Lung (tissue), 12 donors: ENCODE data around the gene CMTM5. TPM values are rescaled to one million over a fixed set of nuclear protein-coding genes. Genes with fewer than 3 reads are reported as not detected.
"Not testable (repeated sequence)": the region's sequence is repeated elsewhere in the genome, so short reads cannot be mapped to it uniquely, and the experiment has no call there.

ENCODE experiments used
- ATAC-seq: fragments of 200-7000 bp; cut with Tn5 transposase; one replicate; pipeline ENCODE4 v1.9.1; 2020; ENCODE audit warnings: moderate number of reproducible peaks; ENCODE audit not compliant: insufficient read depth, low FRiP score
- DNase-seq, 3 donors: peaks; one replicate each; pipeline ENCODE4 v3.0.0-alpha.2; 2013 to 2017
- H3K27ac ChIP-seq, 2 donors: one replicate each; pipeline ENCODE4 v1.5.1; 2013; ENCODE audit warnings: mild to moderate bottlenecking in 2 of 2, moderate library complexity in 2 of 2, control low read depth in 1 of 2, inconsistent platforms in 1 of 2, low read depth in 1 of 2, low read length in 1 of 2
- H3K27me3 ChIP-seq, 3 donors: one replicate each; pipeline ENCODE4 v1.5.1; 2013; ENCODE audit warnings: low read length in 2 of 3; ENCODE audit not compliant: control insufficient read depth in 3 of 3, insufficient read depth in 3 of 3
- H3K36me3 ChIP-seq, 4 donors: one replicate each; pipeline ENCODE4 v1.5.1; 2013; ENCODE audit warnings: low read length in 4 of 4, mild to moderate bottlenecking in 1 of 4, moderate library complexity in 1 of 4; ENCODE audit not compliant: control insufficient read depth in 4 of 4, insufficient read depth in 4 of 4
- H3K4me1 ChIP-seq, 5 donors: one replicate each; pipeline ENCODE4 v1.5.1; 2013; ENCODE audit warnings: low read length in 5 of 5, mild to moderate bottlenecking in 2 of 5, moderate library complexity in 1 of 5; ENCODE audit not compliant: control insufficient read depth in 5 of 5, insufficient read depth in 5 of 5
- H3K4me3 ChIP-seq: one replicate; pipeline ENCODE4 v1.5.1; 2013; ENCODE audit warnings: mild to moderate bottlenecking, control low read depth, moderate library complexity
- H3K9ac ChIP-seq, 2 donors: one replicate each; pipeline ENCODE4 v1.5.1; 2013; ENCODE audit warnings: low read length in 2 of 2, control low read depth in 1 of 2; ENCODE audit not compliant: insufficient read depth in 1 of 2
- H3K9me3 ChIP-seq, 4 donors: one replicate each; pipeline ENCODE4 v1.5.1; 2013; ENCODE audit warnings: low read length in 3 of 4, mild to moderate bottlenecking in 1 of 4, moderate library complexity in 1 of 4; ENCODE audit not compliant: control insufficient read depth in 4 of 4, insufficient read depth in 3 of 4
- WGBS, 2 donors: extraction: QIAGEN DNeasy Blood & Tissue Kit; methylation state at CpG; one replicate each; pipeline ENCODE4 v1.1.7; 2013; 5-methylcytosine and 5-hydroxymethylcytosine counted together
- polyA plus RNA-seq, 2 donors: library from polyadenylated mRNA; stranded (reverse); fragments of 200-250 nt; gene quantifications; one replicate each; pipeline ENCODE4 v1.2.1, GENCODE V29; 2013
- total RNA-seq, 2 donors: library from RNA; depleted of rRNA in 1 of 2; stranded (reverse); fragments of >200 nt in 1 of 2; gene quantifications; one replicate each; pipeline ENCODE4 v1.2.1, GENCODE V29; 2014 to 2021
- TF ChIP-seq, protein P1 (sequence below): IDR thresholded peaks from 2 replicates; pipeline ENCODE4 v1.5.1; 2012; ENCODE audit warnings: mild to moderate bottlenecking; ENCODE audit errors: control extremely low read depth, extremely low read depth
- donor health status: control.
- donor health status: control.
- donor health status: Bipolar disorder and iron deficiency.
- donor health status: healthy.
- donor health status: DM: yes; HTN: yes; CAD: no.

The CMTM5 gene
- total and polyA plus RNA-seq, 4 donors: 0.55 to 3.3 (median 1.4) TPM

DNA sequence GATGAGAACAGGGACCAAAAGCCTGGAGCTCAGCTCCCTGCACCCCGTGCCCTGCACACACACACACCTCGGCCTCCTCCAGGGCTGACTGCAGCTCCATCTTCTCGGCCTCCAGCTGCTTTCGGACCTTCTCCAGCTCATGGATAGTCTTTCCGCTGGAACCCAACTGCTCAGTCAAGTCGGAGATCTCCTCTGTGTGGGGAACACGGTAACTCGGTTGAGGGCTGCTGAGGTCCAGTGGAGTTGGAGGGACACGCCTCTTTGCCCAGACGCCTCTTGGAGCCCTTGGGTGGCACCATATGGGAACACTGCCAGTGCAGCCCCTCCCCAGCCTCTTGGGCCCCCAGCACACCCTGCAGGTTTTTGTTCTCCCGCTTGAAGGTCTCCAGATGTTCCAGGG, 40.0 kb downstream of the CMTM5 start:
- H3K4me1 ChIP-seq: no peaks in the 10 kb centered on the region
- WGBS, 2 donors: 87 to 91% methylated on average over 11 of the region's 11 CpGs
- H3K9me3 ChIP-seq: no peaks in the 10 kb centered on the region
- H3K27me3 ChIP-seq: no peaks in the 10 kb centered on the region
- ATAC-seq (no peak), DNase-seq (no peak)
- no peak overlapping the region for H3K4me3 ChIP-seq
- peak overlapping the region in 1 of 2 donors; percentile 93 for H3K27ac ChIP-seq
- no peaks in the 10 kb centered on the region for H3K36me3 ChIP-seq
- H3K9ac ChIP-seq: no peak overlapping the region
- TF ChIP-seq, protein P1, sequence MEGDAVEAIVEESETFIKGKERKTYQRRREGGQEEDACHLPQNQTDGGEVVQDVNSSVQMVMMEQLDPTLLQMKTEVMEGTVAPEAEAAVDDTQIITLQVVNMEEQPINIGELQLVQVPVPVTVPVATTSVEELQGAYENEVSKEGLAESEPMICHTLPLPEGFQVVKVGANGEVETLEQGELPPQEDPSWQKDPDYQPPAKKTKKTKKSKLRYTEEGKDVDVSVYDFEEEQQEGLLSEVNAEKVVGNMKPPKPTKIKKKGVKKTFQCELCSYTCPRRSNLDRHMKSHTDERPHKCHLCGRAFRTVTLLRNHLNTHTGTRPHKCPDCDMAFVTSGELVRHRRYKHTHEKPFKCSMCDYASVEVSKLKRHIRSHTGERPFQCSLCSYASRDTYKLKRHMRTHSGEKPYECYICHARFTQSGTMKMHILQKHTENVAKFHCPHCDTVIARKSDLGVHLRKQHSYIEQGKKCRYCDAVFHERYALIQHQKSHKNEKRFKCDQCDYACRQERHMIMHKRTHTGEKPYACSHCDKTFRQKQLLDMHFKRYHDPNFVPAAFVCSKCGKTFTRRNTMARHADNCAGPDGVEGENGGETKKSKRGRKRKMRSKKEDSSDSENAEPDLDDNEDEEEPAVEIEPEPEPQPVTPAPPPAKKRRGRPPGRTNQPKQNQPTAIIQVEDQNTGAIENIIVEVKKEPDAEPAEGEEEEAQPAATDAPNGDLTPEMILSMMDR: no peak

DNA sequence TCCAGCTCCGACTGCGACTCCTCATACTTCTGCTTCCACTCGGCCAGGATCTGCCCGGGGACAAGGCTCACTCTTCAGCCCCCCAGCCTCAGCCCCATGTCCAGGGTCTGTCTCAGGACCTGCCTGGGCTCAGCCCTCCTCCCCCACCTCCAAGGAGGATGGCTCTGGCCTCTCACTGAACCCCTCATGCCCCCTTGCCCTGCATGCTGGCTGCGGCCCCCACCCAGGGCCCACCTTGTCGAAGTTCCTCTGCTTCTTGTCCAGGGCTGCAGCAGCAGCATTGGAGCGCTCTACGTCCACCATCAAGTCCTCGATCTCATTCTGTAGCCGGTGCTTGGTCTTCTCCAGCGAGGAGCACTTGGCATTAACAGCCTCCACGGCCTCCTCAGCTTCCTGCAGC, 40.4 kb downstream of the CMTM5 start:
- H3K9me3 ChIP-seq, H3K9ac ChIP-seq, H3K27me3 ChIP-seq, H3K36me3 ChIP-seq, ATAC-seq, DNase-seq, H3K4me1 ChIP-seq, H3K4me3 ChIP-seq: not testable (repeated sequence)
- peak overlapping the region in 1 of 2 donors; percentile 93 for H3K27ac ChIP-seq
- WGBS, 2 donors: 77 to 81% methylated on average over 12 of the region's 12 CpGs

DNA sequence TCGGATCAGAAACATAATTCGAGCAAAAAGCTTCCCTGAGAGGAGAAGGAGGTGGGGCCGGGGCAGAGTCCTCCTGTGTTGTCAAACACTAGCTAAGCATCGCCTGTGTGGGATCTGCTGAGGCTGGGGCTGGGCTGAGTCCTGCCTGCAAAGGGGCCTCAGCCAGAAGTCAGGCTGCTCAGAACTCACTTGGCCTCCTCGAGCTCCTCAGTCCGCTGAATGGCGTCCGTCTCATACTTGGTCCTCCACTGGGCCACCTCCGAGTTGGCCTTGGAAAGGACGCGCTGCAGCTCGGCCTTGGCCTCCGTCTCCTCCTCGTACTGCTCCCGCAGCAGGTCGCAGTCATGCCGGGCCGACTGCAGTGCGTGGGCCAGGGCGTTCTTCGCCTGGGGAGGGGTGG, 41.2 kb downstream of the CMTM5 start:
- no peaks in the 10 kb centered on the region for H3K9me3 ChIP-seq
- no peaks in the 10 kb centered on the region for H3K36me3 ChIP-seq
- 91 to 95% methylated on average over 21 of the region's 21 CpGs for WGBS, 2 donors
- H3K4me3 ChIP-seq: no peak overlapping the region
- ATAC-seq (no peak), DNase-seq (no peak)
- H3K27me3 ChIP-seq: no peaks in the 10 kb centered on the region
- H3K27ac ChIP-seq: peak overlapping the region in 1 of 2 donors; percentile 93
- H3K9ac ChIP-seq: no peak overlapping the region
- H3K4me1 ChIP-seq: no peaks in the 10 kb centered on the region
- TF ChIP-seq, protein P1: no peak

DNA sequence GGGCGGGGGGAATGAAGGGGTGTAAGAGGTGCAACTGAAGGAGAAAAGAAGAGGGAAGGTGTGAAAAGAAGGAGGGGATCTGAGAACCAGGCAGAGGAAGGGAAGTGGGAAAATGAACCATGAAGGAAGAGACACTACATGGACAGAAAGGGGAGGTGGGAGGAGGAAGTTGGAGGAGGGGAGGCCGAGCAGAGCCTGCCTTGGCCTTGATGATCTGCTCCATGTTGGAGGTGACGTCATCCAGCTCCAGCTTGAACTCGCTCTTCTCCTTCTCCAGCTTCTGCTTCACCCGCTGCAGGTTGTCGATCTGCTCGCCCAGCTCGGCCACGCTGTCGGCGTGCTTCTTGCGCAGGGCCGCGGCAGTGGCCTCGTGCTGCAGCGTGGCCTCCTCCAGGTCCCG, 42.8 kb downstream of the CMTM5 start:
- H3K9ac ChIP-seq, H3K4me1 ChIP-seq: not testable (repeated sequence)
- WGBS, 2 donors: 60 to 64% methylated on average over 2 to 3 of the region's 17 CpGs

DNA sequence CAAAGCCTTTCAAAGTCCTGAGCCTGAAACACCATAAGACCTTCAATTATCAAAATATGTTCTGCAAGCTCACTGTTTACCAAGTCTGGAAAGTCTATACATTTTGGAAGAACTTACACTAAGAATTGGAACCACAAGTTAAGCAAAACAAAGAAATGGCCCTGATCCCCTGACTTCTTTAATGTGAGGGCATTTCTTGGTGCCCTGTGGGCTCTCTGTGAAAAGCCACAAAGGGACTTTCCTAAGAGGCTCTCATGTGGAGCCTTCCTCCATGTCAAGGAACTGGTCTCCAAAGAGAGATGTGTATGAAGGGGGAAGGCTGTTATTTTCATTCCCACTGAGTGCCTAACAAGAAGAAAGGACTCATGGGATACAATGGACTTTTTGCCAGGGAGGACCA, 44.7 kb downstream of the CMTM5 start:
- Histone ChIP-seq H3K4me1 (no peaks in the 10 kb centered on the region), H3K4me3 (no peak overlapping the region), H3K9ac (no peak overlapping the region), H3K36me3 (no peaks in the 10 kb centered on the region), H3K27me3 (no peaks in the 10 kb centered on the region), H3K27ac (peak overlapping the region in 1 of 2 donors; percentile 65), H3K9me3 (no peaks in the 10 kb centered on the region)
- no peak for ATAC-seq
- TF ChIP-seq, protein P1: no peak
- no peak for DNase-seq

More for the DNA sequence above, 42.8 kb downstream of the CMTM5 start:
- H3K27ac ChIP-seq: peak overlapping the region in 1 of 2 donors; percentile 76
- H3K36me3 ChIP-seq, DNase-seq, H3K4me3 ChIP-seq, H3K27me3 ChIP-seq, ATAC-seq, H3K9me3 ChIP-seq: not testable (repeated sequence)
